SK-N-SH (cell line): ENCODE results near the gene HRH2. TPM values are rescaled to one million over a fixed set of nuclear protein-coding genes. Genes with fewer than 3 reads are reported as not detected.

ENCODE experiments used
- CTCF ChIA-PET: fragments of 300-600, 350-600 bp; formaldehyde crosslinking; extraction: SDS; loops from one replicate; lab custom pipeline; 2021; lab: Yijun Ruan, JAX
- POLR2A ChIA-PET: fragments of 350-600 bp; sonication (Branson Sonifier 250); formaldehyde crosslinking; extraction: SDS; loops from one replicate; lab custom pipeline; 2020; ENCODE audit warnings: antibody characterized with exemption, inconsistent platforms; lab: Yijun Ruan, JAX
- DNase-seq: peaks from one replicate; pipeline ENCODE4 v3.0.0; 2012
- H2AFZ ChIP-seq: fragments of 200-600 bp; sonication (generic); 2 replicates; pipeline ENCODE4 v1.8.1; 2016; ENCODE audit warnings: antibody characterized with exemption, mild to moderate bottlenecking, low read depth
- H3F3A ChIP-seq: fragments of 200-600 bp; sonication (generic); replicated peaks from 2 replicates; pipeline ENCODE3; 2016; ENCODE audit warnings: antibody characterized with exemption, mild to moderate bottlenecking; ENCODE audit not compliant: insufficient read depth
- H3K27ac ChIP-seq, 2 experiments: fragments of 200-500 bp in 1 of 2; fragments of 200-600 bp in 1 of 2; sonication (Bioruptor generic) in 1 of 2; sonication (generic), shearing (Covaris generic) in 1 of 2; 2 replicates each; pipeline versions ENCODE4 v1.5.1 to v1.6.1; 2014 to 2016; ENCODE audit warnings: low read depth in 2 of 2, inconsistent platforms in 1 of 2, low read length in 1 of 2, mild to moderate bottlenecking in 1 of 2, mixed read lengths in 1 of 2
- H3K27me3 ChIP-seq: fragments of 200-600 bp; sonication (generic), shearing (Covaris generic); 2 replicates; pipeline ENCODE4 v1.6.1; 2016; ENCODE audit warnings: mixed run types; ENCODE audit not compliant: insufficient read depth
- H3K36me3 ChIP-seq, 2 experiments: fragments of 200-500 bp in 1 of 2; fragments of 200-600 bp in 1 of 2; sonication (Bioruptor generic) in 1 of 2; sonication (generic) in 1 of 2; replicated peaks in 1 of 2; 2 replicates each; pipeline versions ENCODE3 to v1.5.1; 2014 to 2016; ENCODE audit warnings: low read length in 1 of 2, mild to moderate bottlenecking in 1 of 2; ENCODE audit not compliant: insufficient read depth in 2 of 2, control insufficient read depth in 1 of 2
- H3K4me1 ChIP-seq, 2 experiments: fragments of 200-500 bp in 1 of 2; fragments of 200-600 bp in 1 of 2; sonication (Bioruptor generic) in 1 of 2; sonication (generic), shearing (Covaris generic) in 1 of 2; 2 replicates each; pipeline versions ENCODE4 v1.5.1 to v1.6.1; 2014 to 2016; ENCODE audit warnings: low read depth in 1 of 2, low read length in 1 of 2, mixed run types in 1 of 2; ENCODE audit not compliant: insufficient read depth in 2 of 2, control insufficient read depth in 1 of 2
- H3K4me2 ChIP-seq: fragments of 200-600 bp; sonication (generic), shearing (Covaris generic); 2 replicates; pipeline ENCODE4 v1.6.1; 2017; ENCODE audit warnings: mixed run types
- H3K4me3 ChIP-seq, 2 experiments: fragments of 200-500 bp in 1 of 2; fragments of 200-600 bp in 1 of 2; sonication (Bioruptor generic) in 1 of 2; sonication (generic), shearing (Covaris generic) in 1 of 2; 2 replicates each; pipeline versions ENCODE4 v1.5.1 to v1.8.1; 2014 to 2016; ENCODE audit warnings: low read depth in 2 of 2, inconsistent platforms in 1 of 2, low read length in 1 of 2, mild to moderate bottlenecking in 1 of 2, mixed read lengths in 1 of 2, moderate library complexity in 1 of 2
- H3K79me2 ChIP-seq: fragments of 200-600 bp; sonication (generic); 2 replicates; pipeline ENCODE4 v1.8.1; 2017; ENCODE audit warnings: mild to moderate bottlenecking; ENCODE audit not compliant: insufficient read depth
- H3K9ac ChIP-seq: fragments of 200-600 bp; sonication (generic); 2 replicates; pipeline ENCODE4 v1.6.1; 2017; ENCODE audit warnings: mixed run types
- H3K9me2 ChIP-seq: fragments of 200-600 bp; sonication (generic); 2 replicates; pipeline ENCODE4 v1.6.1; 2017; ENCODE audit warnings: mixed run types
- H3K9me3 ChIP-seq: fragments of 200-600 bp; sonication (generic); 2 replicates; pipeline ENCODE4 v1.6.1; 2017; ENCODE audit warnings: mixed run types, mild to moderate bottlenecking, moderate library complexity
- H4K20me1 ChIP-seq: fragments of 200-600 bp; sonication (generic); 2 replicates; pipeline ENCODE4 v1.6.1; 2017; ENCODE audit warnings: mild to moderate bottlenecking, mixed run types; ENCODE audit not compliant: insufficient read depth
- CHD2 ChIP-seq: fragments of 150-350 bp; IDR thresholded peaks from 2 replicates; pipeline ENCODE4 v1.6.1; 2018; ENCODE audit warnings: low read length; ENCODE audit not compliant: partially characterized antibody
- EP300 ChIP-seq, 2 experiments: IDR thresholded peaks; 2 replicates each; pipeline versions ENCODE4 v1.4.0 to v1.6.1; 2012; ENCODE audit warnings: borderline replicate concordance in 1 of 2, low read depth in 1 of 2, low read length in 1 of 2
- EZH2phosphoT487 ChIP-seq: fragments of 200-600 bp; sonication (generic); IDR thresholded peaks from 2 replicates; pipeline ENCODE4 v1.6.1; 2017; ENCODE audit warnings: low read depth, mixed run types, mild to moderate bottlenecking, antibody characterized with exemption, moderate library complexity, borderline replicate concordance
- FOSL2 ChIP-seq: IDR thresholded peaks from 2 replicates; pipeline ENCODE4 v1.4.0; 2012; ENCODE audit warnings: low read depth, mild to moderate bottlenecking, moderate library complexity, borderline replicate concordance
- GATA2 ChIP-seq: sonication (generic); formaldehyde crosslinking; IDR thresholded peaks from 2 replicates; pipeline ENCODE4 v1.5.0; 2020; ENCODE audit warnings: mild to moderate bottlenecking, missing genetic modification reagents
- JUND ChIP-seq: IDR thresholded peaks from 2 replicates; pipeline ENCODE4 v1.4.0; 2012
- MEF2A ChIP-seq: IDR thresholded peaks from 2 replicates; pipeline ENCODE4 v1.4.0; 2012; ENCODE audit warnings: low read depth, borderline replicate concordance
- NFIC ChIP-seq: IDR thresholded peaks from 2 replicates; pipeline ENCODE4 v1.4.0; 2012; ENCODE audit warnings: borderline replicate concordance
- POLR2AphosphoS5 ChIP-seq: IDR thresholded peaks from 2 replicates; pipeline ENCODE4 v1.6.1; 2012; ENCODE audit warnings: low read depth, low read length
- RAD21 ChIP-seq: IDR thresholded peaks from 2 replicates; pipeline ENCODE4 v1.6.1; 2012; ENCODE audit warnings: mild to moderate bottlenecking, low read length
- RXRA ChIP-seq: IDR thresholded peaks from 2 replicates; pipeline ENCODE4 v1.4.0; 2012; ENCODE audit warnings: low read depth, mild to moderate bottlenecking, borderline replicate concordance
- SMC3 ChIP-seq: IDR thresholded peaks from 2 replicates; pipeline ENCODE4 v1.6.1; 2012; ENCODE audit warnings: low read depth, low read length, improper control_type of control experiment
- USF2 ChIP-seq: fragments of 150-350 bp; IDR thresholded peaks from 2 replicates; pipeline ENCODE4 v1.6.1; 2017; ENCODE audit warnings: antibody characterized with exemption, low read length, low read depth, borderline replicate concordance
- ZBTB33 ChIP-seq: IDR thresholded peaks from 2 replicates; pipeline ENCODE4 v1.4.0; 2012; ENCODE audit warnings: low read depth, borderline replicate concordance
- WGBS: methylation state at CpG from one replicate; pipeline ENCODE4 v1.1.6; 2017; ENCODE audit warnings: low lambda C conversion rate; 5-methylcytosine and 5-hydroxymethylcytosine counted together
- polyA plus RNA-seq, 3 experiments: library from polyadenylated mRNA; depleted of rRNA; stranded (reverse); fragments of >200 nt; gene quantifications; 2 replicates each; pipeline ENCODE4 v1.2.3, GENCODE V29; 2012
- TF ChIP-seq, protein P1 (sequence below): IDR thresholded peaks from 2 replicates; pipeline ENCODE4; 2012
- TF ChIP-seq, protein P2 (sequence below): fragments of 150-350 bp; IDR thresholded peaks from 2 replicates; pipeline ENCODE4 v1.6.1; 2016; ENCODE audit warnings: mild to moderate bottlenecking, low read depth, low read length
- TF ChIP-seq, protein P3 (sequence below): IDR thresholded peaks from 2 replicates; pipeline ENCODE4 v1.4.0; 2012; ENCODE audit warnings: low read depth, borderline replicate concordance

Gene HRH2
- polyA plus RNA-seq, 1 of the 3 experiments (the other 2 are of a cell fraction), result 0.08 TPM

DNA sequence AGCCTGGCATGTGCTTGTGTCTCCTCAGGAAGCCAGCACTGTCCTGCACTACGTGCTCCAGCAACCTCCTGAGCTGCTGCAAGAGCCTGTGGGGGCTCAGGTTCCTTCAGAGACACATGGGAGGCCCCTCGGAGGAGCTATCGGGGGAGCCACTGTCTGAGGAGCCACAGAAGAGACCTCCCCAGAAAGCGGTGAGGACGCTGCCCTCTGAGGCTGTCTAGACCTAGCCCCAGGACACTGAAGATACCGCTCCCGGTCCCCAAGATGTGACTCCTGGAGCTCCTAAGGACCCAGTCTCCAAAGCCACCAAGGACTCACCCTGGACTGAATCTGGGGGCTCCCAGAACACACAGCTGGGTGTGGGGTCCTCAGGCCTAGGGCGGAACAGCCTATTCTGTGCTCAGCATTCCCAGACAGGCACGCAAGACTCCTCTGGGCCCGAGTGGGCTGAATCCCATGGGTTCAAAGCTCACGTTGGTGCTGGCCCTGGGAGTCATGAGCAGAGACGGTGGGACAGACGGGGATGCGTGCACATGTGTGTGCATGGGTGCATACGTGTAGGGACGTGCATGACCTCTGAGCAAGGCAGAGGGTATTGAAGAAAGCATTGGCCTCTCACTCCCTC is 50.0 kb downstream of the HRH2 start:
- Histone ChIP-seq H3K9me2 (no peaks in the 10 kb centered on the region), H2AFZ (no peak overlapping the region), H3K36me3 (no peaks in the 10 kb centered on the region), H3K4me3 (no peak overlapping the region), H3K79me2 (no peaks in the 10 kb centered on the region), H3K4me2 (no peak overlapping the region), H3K4me1 (peaks cover 0 to 8% of the 10 kb centered on the region in 2 experiments; a peak in 1 of 4 replicates), H3F3A (no peaks in the 10 kb centered on the region), H4K20me1 (no peaks in the 10 kb centered on the region), H3K27ac (no peak overlapping the region)
- CTCF ChIA-PET, result interaction anchor here (1.0 to 10.1 kb wide), 5 partner anchors 11 to 173 kb away, joined by 3 to 57 read pairs (median 6); no protein-coding TSS in a partner anchor
- DNase-seq, result no peak
- WGBS, result 64% methylated on average over 12 of the region's 16 CpGs
- POLR2A ChIA-PET, result no interaction called here
- TF ChIP-seq, protein P1, sequence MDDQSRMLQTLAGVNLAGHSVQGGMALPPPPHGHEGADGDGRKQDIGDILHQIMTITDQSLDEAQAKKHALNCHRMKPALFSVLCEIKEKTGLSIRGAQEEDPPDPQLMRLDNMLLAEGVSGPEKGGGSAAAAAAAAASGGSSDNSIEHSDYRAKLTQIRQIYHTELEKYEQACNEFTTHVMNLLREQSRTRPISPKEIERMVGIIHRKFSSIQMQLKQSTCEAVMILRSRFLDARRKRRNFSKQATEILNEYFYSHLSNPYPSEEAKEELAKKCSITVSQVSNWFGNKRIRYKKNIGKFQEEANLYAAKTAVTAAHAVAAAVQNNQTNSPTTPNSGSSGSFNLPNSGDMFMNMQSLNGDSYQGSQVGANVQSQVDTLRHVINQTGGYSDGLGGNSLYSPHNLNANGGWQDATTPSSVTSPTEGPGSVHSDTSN, result no peak
- no peak for TF ChIP-seq RXRA
- TF ChIP-seq, protein P2, sequence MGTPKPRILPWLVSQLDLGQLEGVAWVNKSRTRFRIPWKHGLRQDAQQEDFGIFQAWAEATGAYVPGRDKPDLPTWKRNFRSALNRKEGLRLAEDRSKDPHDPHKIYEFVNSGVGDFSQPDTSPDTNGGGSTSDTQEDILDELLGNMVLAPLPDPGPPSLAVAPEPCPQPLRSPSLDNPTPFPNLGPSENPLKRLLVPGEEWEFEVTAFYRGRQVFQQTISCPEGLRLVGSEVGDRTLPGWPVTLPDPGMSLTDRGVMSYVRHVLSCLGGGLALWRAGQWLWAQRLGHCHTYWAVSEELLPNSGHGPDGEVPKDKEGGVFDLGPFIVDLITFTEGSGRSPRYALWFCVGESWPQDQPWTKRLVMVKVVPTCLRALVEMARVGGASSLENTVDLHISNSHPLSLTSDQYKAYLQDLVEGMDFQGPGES, result no peak
- TF ChIP-seq FOSL2, result no peak
- TF ChIP-seq, protein P3, sequence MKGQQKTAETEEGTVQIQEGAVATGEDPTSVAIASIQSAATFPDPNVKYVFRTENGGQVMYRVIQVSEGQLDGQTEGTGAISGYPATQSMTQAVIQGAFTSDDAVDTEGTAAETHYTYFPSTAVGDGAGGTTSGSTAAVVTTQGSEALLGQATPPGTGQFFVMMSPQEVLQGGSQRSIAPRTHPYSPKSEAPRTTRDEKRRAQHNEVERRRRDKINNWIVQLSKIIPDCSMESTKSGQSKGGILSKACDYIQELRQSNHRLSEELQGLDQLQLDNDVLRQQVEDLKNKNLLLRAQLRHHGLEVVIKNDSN, result no peak
- no peak for TF ChIP-seq MEF2A
- no peak for TF ChIP-seq EZH2phosphoT487
- TF ChIP-seq EP300 (IDR thresholded peaks at IDR 0.05; ENCODE audit: borderline replicate concordance in 1 of 2, low read depth in 1 of 2, low read length in 1 of 2), result no peak
- no peak for TF ChIP-seq NFIC
- no peak for TF ChIP-seq SMC3
- TF ChIP-seq GATA2 (CRISPR knock-in tag), result no peak
- no peak for TF ChIP-seq RAD21
- no peak for TF ChIP-seq CHD2
- TF ChIP-seq JUND, result no peak
- no peak for TF ChIP-seq USF2
- no peak for TF ChIP-seq POLR2AphosphoS5
- TF ChIP-seq ZBTB33, result no peak
- TF ChIP-seq, all 33 proteins: peak for 0
- no peak overlapping the region for H3K9ac ChIP-seq
- H3K27me3 ChIP-seq, result no peaks in the 10 kb centered on the region
- H3K9me3 ChIP-seq, result no peaks in the 10 kb centered on the region; the same call in 1 of the 2 replicates
